Motor neuron (in vitro differentiated cells): ENCODE results near the gene TGFB2. TPM values are rescaled to one million over a fixed set of nuclear protein-coding genes. Genes with fewer than 3 reads are reported as not detected.

Experiments used
- ATAC-seq, 8 experiments: fragments of 200-7000 bp; cut with Tn5 transposase; replicated peaks in 6 of 8; 2 replicates each; pipeline ENCODE4 v1.8.0; 2021; ENCODE audit warnings: mild to moderate bottlenecking in 8 of 8, moderate library complexity in 8 of 8
- H3K27ac ChIP-seq, 2 donors: fragments of 250-450 bp; sonication (Bioruptor Pico); 2 replicates each; pipeline ENCODE4 v1.9.0; 2021; ENCODE audit warnings: antibody characterized with exemption in 2 of 2, mild to moderate bottlenecking in 2 of 2, moderate library complexity in 1 of 2
- H3K4me1 ChIP-seq, 2 donors: fragments of 250-450 bp; sonication (Bioruptor Pico); replicated peaks in 1 of 2; 2 replicates each; pipeline ENCODE4 v1.6.1; 2021; ENCODE audit warnings: antibody characterized with exemption in 2 of 2, mild to moderate bottlenecking in 2 of 2, moderate library complexity in 1 of 2
- H3K4me3 ChIP-seq, 5 donors: fragments of 250-450 bp; sonication (Bioruptor Pico); 2 replicates each; pipeline ENCODE4 v1.9.0; 2021; ENCODE audit warnings: antibody characterized with exemption in 5 of 5, mild to moderate bottlenecking in 5 of 5, moderate library complexity in 4 of 5
- WGBS, 10 experiments: fragments of 450-650 bp; shearing (Covaris generic); methylation state at CpG; one replicate each; pipeline ENCODE4 v1.0.0; 2022; 5-methylcytosine and 5-hydroxymethylcytosine counted together
- in situ Hi-C, 9 experiments: fragments of 400-800 bp; cut with MboI; loops; one replicate each; pipeline ENCODE4 v1.15.0; 2021; ENCODE audit warnings: low sequenced_read_pairs in 9 of 9, low pct_unique_long_range_greater_than_20kb in 2 of 9; ENCODE audit not compliant: unreplicated experiment in 9 of 9
- total RNA-seq, 8 experiments: library from RNA; unstranded; fragments of 300-600 nt; gene quantifications; 2 replicates each; pipeline versions ENCODE4 v1.2.3 to v1.2.4, GENCODE V29; 2022

TGFB2 gene
- total RNA-seq, 8 experiments from 2014 or later = 0.10 to 118 (median 16.1) TPM

DNA sequence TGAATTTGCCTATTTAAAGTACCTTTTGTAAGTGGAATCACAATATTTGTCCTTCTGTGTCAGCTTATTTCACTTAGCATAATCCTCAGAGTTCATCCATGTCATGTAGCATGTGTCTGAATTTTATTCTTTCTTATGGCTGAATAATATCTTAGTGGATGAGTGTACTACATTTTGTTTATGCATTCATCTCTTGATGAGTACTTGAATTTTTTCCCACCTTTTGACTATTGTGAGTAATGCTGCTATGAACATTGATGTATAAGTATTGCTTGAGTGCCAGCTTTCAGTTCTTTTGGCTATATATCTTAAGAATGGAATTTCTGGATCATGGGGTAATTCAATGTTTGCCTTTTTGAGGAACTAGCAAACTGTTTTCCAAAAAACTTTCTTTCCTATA lies 84.2 kb downstream of the TGFB2 start:
- ATAC-seq = no peak
- Histone ChIP-seq H3K27ac (no peak overlapping the region), H3K4me3 (no peak overlapping the region), H3K4me1 (peaks cover 10 to 15% of the 10 kb centered on the region in 2 donors)
- in situ Hi-C loops = no loop called here

GRCh38 chr1:218430346-218430745 lies 85.2 kb downstream of the TGFB2 start:
- no peak for ATAC-seq
- Histone ChIP-seq H3K27ac (no peak overlapping the region), H3K4me3 (no peak overlapping the region), H3K4me1 (peaks cover 10 to 17% of the 10 kb centered on the region in 2 donors)
- 67 to 100% (median 90%) methylated on average over 1 of the region's 1 CpG; no CpG with 5 or more reads in 1 of the 10 experiments for WGBS, 10 experiments
- in situ Hi-C loops = no loop called here

- Histone ChIP-seq H3K4me3 (no peak overlapping the region), H3K4me1 (peaks cover 7 to 14% of the 10 kb centered on the region in 2 donors), H3K27ac (no peak overlapping the region)
- no peak for ATAC-seq
- WGBS, 10 experiments = 13 to 100% (median 87%) methylated on average over 1 to 2 of the region's 2 CpGs
- in situ Hi-C loops = no loop called here
Measured at GRCh38 chr1:218430822-218431221, 85.7 kb downstream of the TGFB2 start.

GRCh38 chr1:218431476-218431875 lies 86.3 kb downstream of the TGFB2 start:
- 17 to 100% (median 85%) methylated on average over 1 of the region's 1 CpG; no CpG with 5 or more reads in 1 of the 10 experiments for WGBS, 10 experiments
- no peak overlapping the region for H3K27ac ChIP-seq
- ATAC-seq = no peak
- peaks cover under 1 to 9% of the 10 kb centered on the region in 2 donors for H3K4me1 ChIP-seq
- in situ Hi-C loops = no loop called here
- no peak overlapping the region for H3K4me3 ChIP-seq

GRCh38 chr1:218433744-218434143 lies 88.6 kb downstream of the TGFB2 start:
- WGBS, 10 experiments = 71 to 100% (median 94%) methylated on average over 2 of the region's 2 CpGs; no CpG with 5 or more reads in 2 of the 10 experiments
- H3K27ac ChIP-seq = no peak overlapping the region

GRCh38 chr1:218435528-218435927 lies 90.4 kb downstream of the TGFB2 start:
- WGBS, 10 experiments = 86 to 100% (median 88%) methylated on average over 1 to 5 of the region's 5 CpGs; no CpG with 5 or more reads in 1 of the 10 experiments

More at GRCh38 chr1:218433744-218434143, 88.6 kb downstream of the TGFB2 start:
- Histone ChIP-seq H3K4me3 (no peak overlapping the region), H3K4me1 (peaks cover 0 to 9% of the 10 kb centered on the region in 2 donors)
- in situ Hi-C loops = no loop called here
- ATAC-seq = peak in 5 of 8 experiments; percentile 75 to 94 (median 91)

DNA sequence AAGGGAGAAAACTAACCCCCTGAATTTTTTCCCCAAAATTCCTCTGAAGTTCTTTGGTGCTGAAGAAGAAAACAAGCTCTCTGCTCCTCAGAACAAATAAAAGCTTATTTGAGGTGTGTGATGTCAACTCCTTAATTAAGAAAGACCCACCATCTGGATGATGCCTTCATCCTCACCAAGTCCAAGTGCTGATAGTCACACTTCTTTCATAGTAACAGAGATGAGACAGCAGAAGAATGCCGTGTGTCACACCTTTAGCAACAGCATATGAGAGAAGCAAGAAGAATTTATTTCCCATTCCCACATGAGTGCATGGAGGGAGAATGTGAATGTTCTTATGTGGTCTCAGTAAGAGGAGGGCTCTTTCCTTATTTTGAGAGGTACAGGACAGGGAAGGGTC lies 91.2 kb downstream of the TGFB2 start:
- peaks cover 0 to 14% of the 10 kb centered on the region in 2 donors for H3K4me1 ChIP-seq
- in situ Hi-C loops = no loop called here
- H3K27ac ChIP-seq = no peak overlapping the region
- 71 to 100% (median 88%) methylated on average over 1 of the region's 1 CpG; no CpG with 5 or more reads in 3 of the 10 experiments for WGBS, 10 experiments
- no peak for ATAC-seq
- H3K4me3 ChIP-seq = no peak overlapping the region

More at GRCh38 chr1:218435528-218435927, 90.4 kb downstream of the TGFB2 start:
- ATAC-seq = no peak
- no peak overlapping the region for H3K4me3 ChIP-seq
- H3K4me1 ChIP-seq = peaks cover 0 to 14% of the 10 kb centered on the region in 2 donors
- H3K27ac ChIP-seq = no peak overlapping the region
- in situ Hi-C loops = no loop called here

DNA sequence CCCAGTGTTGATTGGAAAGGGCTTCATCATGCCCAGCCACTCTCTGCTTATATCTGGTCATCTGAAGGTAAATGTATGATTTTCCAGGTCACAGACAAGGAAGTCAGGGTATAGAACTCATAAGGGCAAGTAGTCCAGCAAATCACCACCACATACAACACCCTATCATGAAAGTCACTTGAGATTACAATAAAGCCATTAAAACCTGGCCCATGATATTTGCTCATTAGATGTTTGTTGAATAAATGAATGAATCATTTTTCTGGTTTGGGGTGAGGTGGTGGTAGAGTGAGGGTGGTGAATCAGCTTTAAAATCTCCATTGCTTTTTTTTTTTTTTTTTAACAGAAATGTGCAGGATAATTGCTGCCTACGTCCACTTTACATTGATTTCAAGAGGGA lies 91.9 kb downstream of the TGFB2 start:
- 40 to 100% (median 89%) methylated on average over 1 of the region's 1 CpG; no CpG with 5 or more reads in 5 of the 10 experiments for WGBS, 10 experiments
- in situ Hi-C loops = no loop called here
- no peak for ATAC-seq
- Histone ChIP-seq H3K4me3 (no peak overlapping the region), H3K4me1 (peaks cover 0 to 14% of the 10 kb centered on the region in 2 donors), H3K27ac (no peak overlapping the region)

DNA sequence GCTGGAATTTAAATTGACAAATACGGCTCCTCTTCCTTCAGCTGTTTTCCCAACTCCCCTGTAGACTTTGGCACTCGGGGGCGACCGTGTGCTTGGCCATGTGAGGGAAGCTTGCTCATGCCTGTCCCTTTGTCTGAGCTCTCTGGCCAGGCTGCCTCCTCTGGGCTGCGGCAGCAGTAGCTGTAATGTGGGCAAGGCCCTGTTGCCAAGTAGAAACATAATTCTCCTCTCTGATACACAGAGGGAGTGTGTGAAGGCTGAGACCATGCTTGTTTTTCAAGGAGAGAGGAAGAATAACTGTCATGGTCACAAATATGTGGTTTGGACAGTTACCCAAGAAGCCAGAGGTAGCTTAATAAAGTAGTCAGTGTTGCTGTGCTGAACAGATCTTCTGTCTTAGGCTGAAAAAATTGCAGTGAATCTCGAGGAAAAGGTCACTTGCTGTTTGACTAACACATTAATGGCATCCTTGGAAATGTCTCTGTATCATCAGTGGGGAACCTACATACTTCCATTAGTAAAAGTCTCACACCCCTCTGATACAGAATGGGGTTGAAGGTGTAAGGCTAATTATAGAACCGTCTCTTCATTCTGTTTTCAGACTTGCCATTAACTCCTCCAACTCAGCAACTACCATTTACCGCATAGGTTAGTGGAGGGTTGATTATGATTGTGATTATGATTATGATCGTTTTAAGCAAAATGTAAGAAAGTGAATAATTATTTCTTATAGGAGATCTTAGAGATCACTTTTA lies 94.6 kb downstream of the TGFB2 start:
- peak in 7 of 8 experiments; percentile 17 to 100 (median 54) for ATAC-seq
- Histone ChIP-seq H3K27ac (no peak overlapping the region), H3K4me3 (no peak overlapping the region), H3K4me1 (peaks cover 0 to 5% of the 10 kb centered on the region in 2 donors)
- in situ Hi-C loops = no loop called here
- WGBS, 10 experiments = 44 to 90% (median 82%) methylated on average over 1 to 9 of the region's 9 CpGs

DNA sequence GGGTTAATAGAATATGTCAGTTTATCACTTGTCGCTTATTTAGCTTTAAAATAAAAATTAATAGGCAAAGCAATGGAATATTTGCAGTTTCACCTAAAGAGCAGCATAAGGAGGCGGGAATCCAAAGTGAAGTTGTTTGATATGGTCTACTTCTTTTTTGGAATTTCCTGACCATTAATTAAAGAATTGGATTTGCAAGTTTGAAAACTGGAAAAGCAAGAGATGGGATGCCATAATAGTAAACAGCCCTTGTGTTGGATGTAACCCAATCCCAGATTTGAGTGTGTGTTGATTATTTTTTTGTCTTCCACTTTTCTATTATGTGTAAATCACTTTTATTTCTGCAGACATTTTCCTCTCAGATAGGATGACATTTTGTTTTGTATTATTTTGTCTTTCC lies 98.1 kb downstream of the TGFB2 start:
- Histone ChIP-seq H3K4me3 (no peak overlapping the region), H3K27ac (no peak overlapping the region), H3K4me1 (peaks cover 0 to 5% of the 10 kb centered on the region in 2 donors)
- no peak for ATAC-seq
- in situ Hi-C loops = no loop called here
- WGBS, 10 experiments = 80 to 100% (median 100%) methylated on average over 1 to 2 of the region's 2 CpGs

GRCh38 chr1:218444173-218444572 lies 99.0 kb downstream of the TGFB2 start:
- ATAC-seq = no peak
- WGBS, 10 experiments = 18 to 93% (median 73%) methylated on average over 2 to 5 of the region's 5 CpGs; no CpG with 5 or more reads in 1 of the 10 experiments
- H3K4me3 ChIP-seq = no peak overlapping the region
- no peak overlapping the region for H3K27ac ChIP-seq
- in situ Hi-C loops = no loop called here
- peaks cover 0 to 5% of the 10 kb centered on the region in 2 donors for H3K4me1 ChIP-seq

DNA sequence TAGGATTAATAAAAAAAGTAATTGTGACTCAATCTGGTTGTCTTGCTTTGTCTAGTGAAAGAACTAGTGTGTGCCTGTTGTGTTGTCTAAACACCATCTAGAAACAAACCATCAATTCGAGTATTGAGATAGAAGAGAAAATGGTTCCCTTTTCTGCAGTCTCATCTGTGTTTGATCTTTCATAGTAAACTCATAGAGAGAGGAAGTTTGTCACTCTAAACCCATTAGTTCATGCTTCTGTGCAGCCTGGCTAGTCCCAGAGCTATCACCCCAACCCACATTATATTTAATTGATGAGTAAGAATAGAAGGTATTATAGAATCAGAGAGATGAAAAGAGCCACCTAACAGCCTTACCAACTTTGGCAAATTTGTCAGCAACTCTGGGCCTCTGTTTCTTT lies 99.5 kb downstream of the TGFB2 start:
- peaks cover 0 to 2% of the 10 kb centered on the region in 2 donors for H3K4me1 ChIP-seq
- no peak overlapping the region for H3K27ac ChIP-seq
- no peak overlapping the region for H3K4me3 ChIP-seq
- in situ Hi-C loops = no loop called here
- WGBS, 10 experiments = 0 to 100% (median 62%) methylated on average over 1 of the region's 1 CpG; no CpG with 5 or more reads in 2 of the 10 experiments
- ATAC-seq = no peak

- H3K4me1 ChIP-seq = peaks cover 0 to 4% of the 10 kb centered on the region in 2 donors
- H3K4me3 ChIP-seq = no peak overlapping the region
- peak in 1 of 8 experiments; percentile 64 for ATAC-seq
- WGBS, 10 experiments = 46 to 100% (median 90%) methylated on average over 2 to 7 of the region's 7 CpGs
- in situ Hi-C loops = no loop called here
- no peak overlapping the region for H3K27ac ChIP-seq
Measured at GRCh38 chr1:218447010-218447689, 102.0 kb downstream of the TGFB2 start.
